Mesenchymal stem cell (in vitro differentiated cells and primary cell): ENCODE data around the gene TAP2.

ENCODE experiments used
- DNase-seq: peaks from one replicate; pipeline ENCODE4 v3.0.0-alpha.2; 2013
- H2AFZ ChIP-seq: one replicate; pipeline ENCODE4 v1.6.1; 2013; ENCODE audit warnings: low read depth, mild to moderate bottlenecking, control low read depth, inconsistent platforms, low read length, moderate library complexity
- H2AK5ac ChIP-seq: 2 replicates; pipeline ENCODE4 v1.6.1; 2013; ENCODE audit warnings: low read length, moderate library complexity, mild to moderate bottlenecking, inconsistent platforms; ENCODE audit not compliant: severe bottlenecking
- H2BK120ac ChIP-seq: one replicate; pipeline ENCODE4 v1.6.1; 2013; ENCODE audit warnings: low read depth, mild to moderate bottlenecking, inconsistent platforms, low read length, moderate library complexity
- H2BK12ac ChIP-seq, 2 experiments: one replicate each; pipeline ENCODE4 v1.6.1; 2013; ENCODE audit warnings: inconsistent platforms in 2 of 2, low read length in 2 of 2, mild to moderate bottlenecking in 2 of 2, moderate library complexity in 2 of 2, control low read depth in 1 of 2
- H2BK15ac ChIP-seq: one replicate; pipeline ENCODE4 v1.6.1; 2013; ENCODE audit warnings: mild to moderate bottlenecking, low read depth, inconsistent platforms; ENCODE audit not compliant: poor library complexity, severe bottlenecking
- H2BK5ac ChIP-seq: 2 replicates; pipeline ENCODE4 v1.6.1; 2013; ENCODE audit warnings: low read depth, mild to moderate bottlenecking, low read length, control low read depth, inconsistent platforms; ENCODE audit not compliant: poor library complexity, severe bottlenecking
- H3K14ac ChIP-seq, 2 experiments: one replicate each; pipeline ENCODE4 v1.6.1; 2013; ENCODE audit warnings: inconsistent platforms in 2 of 2, low read length in 2 of 2, control low read depth in 1 of 2, mild to moderate bottlenecking in 1 of 2, moderate library complexity in 1 of 2
- H3K18ac ChIP-seq, 2 experiments: one replicate each; pipeline ENCODE4 v1.6.1; 2013; ENCODE audit warnings: inconsistent platforms in 2 of 2, low read length in 2 of 2, control low read depth in 1 of 2, low read depth in 1 of 2, mild to moderate bottlenecking in 1 of 2
- H3K23ac ChIP-seq, 2 experiments: one replicate each; pipeline ENCODE4 v1.6.1; 2013; ENCODE audit warnings: inconsistent platforms in 2 of 2, low read length in 2 of 2, mild to moderate bottlenecking in 2 of 2, moderate library complexity in 2 of 2, control low read depth in 1 of 2
- H3K27ac ChIP-seq: 2 replicates; pipeline ENCODE4 v1.5.1; 2013; ENCODE audit warnings: mild to moderate bottlenecking, moderate library complexity, low read length, control low read depth, inconsistent platforms; ENCODE audit not compliant: poor library complexity, severe bottlenecking
- H3K27me3 ChIP-seq, 2 experiments: 2 replicates each; pipeline versions ENCODE4 v1.6.1 to v1.7.0; 2013; ENCODE audit warnings: low read length in 2 of 2, mild to moderate bottlenecking in 2 of 2, moderate library complexity in 2 of 2, control low read depth in 1 of 2, inconsistent platforms in 1 of 2; ENCODE audit not compliant: control insufficient read depth in 1 of 2, insufficient read depth in 1 of 2
- H3K36me3 ChIP-seq, 2 experiments: 2 replicates each; pipeline versions ENCODE4 v1.6.1 to v1.7.0; 2013; ENCODE audit warnings: low read length in 2 of 2, control low read depth in 1 of 2, inconsistent platforms in 1 of 2, low read depth in 1 of 2, mild to moderate bottlenecking in 1 of 2; ENCODE audit not compliant: insufficient read depth in 2 of 2, control insufficient read depth in 1 of 2
- H3K4ac ChIP-seq, 2 experiments: one replicate each; pipeline ENCODE4 v1.6.1; 2013; ENCODE audit warnings: inconsistent platforms in 2 of 2, low read length in 2 of 2, mild to moderate bottlenecking in 2 of 2, moderate library complexity in 2 of 2, control low read depth in 1 of 2, low read depth in 1 of 2
- H3K4me1 ChIP-seq: 2 replicates; pipeline ENCODE4 v1.6.1; 2013; ENCODE audit warnings: low read depth, low read length, control low read depth; ENCODE audit not compliant: control insufficient read depth, insufficient read depth
- H3K4me2 ChIP-seq: 2 replicates; pipeline ENCODE4 v1.6.1; 2013; ENCODE audit warnings: low read length, mild to moderate bottlenecking, inconsistent platforms; ENCODE audit not compliant: poor library complexity, severe bottlenecking
- H3K4me3 ChIP-seq, 2 experiments: 2 replicates each; pipeline versions ENCODE4 v1.5.1 to v1.7.0; 2013; ENCODE audit warnings: low read length in 2 of 2, mild to moderate bottlenecking in 2 of 2, control low read depth in 1 of 2, low read depth in 1 of 2; ENCODE audit not compliant: insufficient read depth in 1 of 2
- H3K79me1 ChIP-seq: replicated peaks from 2 replicates; pipeline ENCODE4 v1.6.1; 2013; ENCODE audit warnings: mild to moderate bottlenecking, control low read depth, low read length, inconsistent platforms; ENCODE audit not compliant: poor library complexity, severe bottlenecking
- H3K9ac ChIP-seq: 2 replicates; pipeline ENCODE4 v1.7.0; 2013; ENCODE audit warnings: mild to moderate bottlenecking, low read length, moderate library complexity
- H3K9me3 ChIP-seq: 2 replicates; pipeline ENCODE4 v1.7.0; 2013; ENCODE audit warnings: mild to moderate bottlenecking, low read length; ENCODE audit not compliant: control insufficient read depth
- H4K8ac ChIP-seq: one replicate; pipeline ENCODE4 v1.6.1; 2013; ENCODE audit warnings: inconsistent platforms, mild to moderate bottlenecking, low read length, moderate library complexity
- H4K91ac ChIP-seq: one replicate; pipeline ENCODE4 v1.6.1; 2013; ENCODE audit warnings: mild to moderate bottlenecking, low read length, inconsistent platforms
- WGBS: methylation state at CpG from one replicate; pipeline ENCODE4 v1.1.7; 2013; ENCODE audit warnings: mixed read lengths; 5-methylcytosine and 5-hydroxymethylcytosine counted together

TAP2 gene

GRCh38 chr6:32843331-32843978 is 4.9 kb upstream of the TAP2 start:
- H4K91ac ChIP-seq: peak overlapping the region; percentile 15
- no peak overlapping the region for H3K27ac ChIP-seq
- WGBS: 9% methylated on average over 28 of the region's 28 CpGs
- peak overlapping the region in 1 of 2 experiments; percentile 49 for H3K14ac ChIP-seq
- peak overlapping the region; percentile 31 to 86 for H3K18ac ChIP-seq
- peak overlapping the region; percentile 55 to 71 for H3K4ac ChIP-seq
- peaks cover 9% of the 10 kb centered on the region for H3K79me1 ChIP-seq
- no peak overlapping the region for H2BK5ac ChIP-seq
- no peak overlapping the region for H2BK12ac ChIP-seq
- no peaks in the 10 kb centered on the region for H3K27me3 ChIP-seq
- H3K4me3 ChIP-seq: peak overlapping the region; percentile 59 to 95
- no peak overlapping the region for H2BK15ac ChIP-seq
- peak overlapping the region; percentile 57 for H2AFZ ChIP-seq
- peak overlapping the region; percentile 75 for H2BK120ac ChIP-seq
- peaks cover 5% of the 10 kb centered on the region for H3K4me1 ChIP-seq
- peak overlapping the region; percentile 63 for H4K8ac ChIP-seq
- peak; percentile 7 for DNase-seq
- H3K9me3 ChIP-seq: no peaks in the 10 kb centered on the region
- H3K23ac ChIP-seq: peak overlapping the region in 1 of 2 experiments; percentile 46
- H2AK5ac ChIP-seq: no peak overlapping the region
- peak overlapping the region; percentile 96 for H3K9ac ChIP-seq
- H3K4me2 ChIP-seq: peak overlapping the region; percentile 69
- H3K36me3 ChIP-seq: peaks cover 27 to 66% of the 10 kb centered on the region in 2 experiments

- Histone ChIP-seq H3K36me3 (peaks cover 22 to 58% of the 10 kb centered on the region in 2 experiments), H3K9me3 (no peaks in the 10 kb centered on the region), H3K4ac (no peak overlapping the region), H3K27ac (no peak overlapping the region), H3K14ac (no peak overlapping the region), H3K18ac (no peak overlapping the region), H3K23ac (no peak overlapping the region), H2BK120ac (no peak overlapping the region), H3K9ac (peak overlapping the region; percentile 96), H3K79me1 (peaks cover 10% of the 10 kb centered on the region), H3K27me3 (no peaks in the 10 kb centered on the region), H3K4me3 (peak overlapping the region in 1 of 2 experiments; percentile 95), H4K91ac (no peak overlapping the region), H4K8ac (no peak overlapping the region), H3K4me1 (peaks cover 8% of the 10 kb centered on the region), H2BK15ac (no peak overlapping the region), H3K4me2 (no peak overlapping the region), H2AFZ (no peak overlapping the region), H2AK5ac (no peak overlapping the region), H2BK12ac (no peak overlapping the region), H2BK5ac (no peak overlapping the region)
- 95% methylated on average over 8 of the region's 8 CpGs for WGBS
- DNase-seq: no peak
Observed at GRCh38 chr6:32842690-32843089, 4.2 kb upstream of the TAP2 start.

- no peak overlapping the region for H2AFZ ChIP-seq
- H3K18ac ChIP-seq: no peak overlapping the region
- H3K36me3 ChIP-seq: peaks cover 18 to 53% of the 10 kb centered on the region in 2 experiments
- H3K27ac ChIP-seq: no peak overlapping the region
- no peak overlapping the region for H4K91ac ChIP-seq
- H2BK12ac ChIP-seq: no peak overlapping the region
- no peaks in the 10 kb centered on the region for H3K9me3 ChIP-seq
- no peak overlapping the region for H3K4me3 ChIP-seq
- no peak overlapping the region for H3K14ac ChIP-seq
- no peak overlapping the region for H2BK5ac ChIP-seq
- no peak for DNase-seq
- H3K79me1 ChIP-seq: peaks cover 15% of the 10 kb centered on the region
- no peak overlapping the region for H3K4me2 ChIP-seq
- no peak overlapping the region for H2BK15ac ChIP-seq
- H3K27me3 ChIP-seq: no peaks in the 10 kb centered on the region
- peaks cover 11% of the 10 kb centered on the region for H3K4me1 ChIP-seq
- no peak overlapping the region for H2BK120ac ChIP-seq
- no peak overlapping the region for H2AK5ac ChIP-seq
- no peak overlapping the region for H3K4ac ChIP-seq
- 94% methylated on average over 6 of the region's 6 CpGs for WGBS
- H3K9ac ChIP-seq: peak overlapping the region; percentile 44
- H4K8ac ChIP-seq: no peak overlapping the region
- no peak overlapping the region for H3K23ac ChIP-seq
Observed at GRCh38 chr6:32842021-32842650, 3.6 kb upstream of the TAP2 start.

GRCh38 chr6:32840604-32841246 is 2.2 kb upstream of the TAP2 start:
- Histone ChIP-seq H2AK5ac (no peak overlapping the region), H2BK15ac (no peak overlapping the region), H3K9ac (no peak overlapping the region), H3K4me1 (peaks cover 11% of the 10 kb centered on the region), H3K9me3 (no peaks in the 10 kb centered on the region), H3K36me3 (peaks cover 12 to 53% of the 10 kb centered on the region in 2 experiments), H2BK12ac (no peak overlapping the region), H2BK5ac (no peak overlapping the region), H4K91ac (no peak overlapping the region), H3K23ac (no peak overlapping the region), H3K14ac (no peak overlapping the region), H3K27me3 (no peaks in the 10 kb centered on the region), H3K4me3 (no peak overlapping the region), H2BK120ac (no peak overlapping the region), H2AFZ (no peak overlapping the region), H3K4ac (no peak overlapping the region), H3K79me1 (peaks cover 19% of the 10 kb centered on the region), H4K8ac (no peak overlapping the region), H3K18ac (no peak overlapping the region), H3K27ac (no peak overlapping the region), H3K4me2 (no peak overlapping the region)
- no peak for DNase-seq
- WGBS: 94% methylated on average over 9 of the region's 9 CpGs
